H1 (cell line): Measurements from ENCODE around the gene LMNA. TPM values are rescaled to one million over a fixed set of nuclear protein-coding genes. Genes with fewer than 3 reads are reported as not detected.
"Not testable (repeated sequence)": the region's sequence is repeated elsewhere in the genome, so short reads cannot be mapped to it uniquely, and the experiment has no call there.

Source experiments
- CTCF ChIA-PET: fragments of 300-600 bp; sonication (Branson Sonifier 250); formaldehyde crosslinking; loops from one replicate; lab custom pipeline; 2021; ENCODE audit not compliant: partially characterized antibody; lab: Charles Lee
- POLR2A ChIA-PET: fragments of 300-600 bp; sonication (Branson Sonifier 250); formaldehyde crosslinking; loops from one replicate; lab custom pipeline; 2021; ENCODE audit warnings: inconsistent platforms; ENCODE audit not compliant: partially characterized antibody; lab: Charles Lee
- DNase-seq, 2 experiments: peaks; one replicate each; pipeline versions ENCODE4 v3.0.0 to v3.0.0-alpha.2; 2010 to 2022; ENCODE audit warnings: low spot score in 2 of 2, low read depth in 1 of 2, mixed read lengths in 1 of 2
- FAIRE-seq: peaks from 2 replicates; lab custom pipeline; 2011; peaks lifted over from hg19 to GRCh38; lab: Jason Lieb, UNC
- H2AFZ ChIP-seq: 2 replicates; pipeline ENCODE4 v1.8.1; 2012; ENCODE audit warnings: low read length, inconsistent platforms
- H2AK5ac ChIP-seq: 2 replicates; pipeline ENCODE4 v1.6.1; 2013; ENCODE audit warnings: low read depth, low read length
- H2BK120ac ChIP-seq: replicated peaks from 2 replicates; pipeline ENCODE3; 2013; ENCODE audit warnings: low read depth, low read length, inconsistent platforms
- H2BK12ac ChIP-seq: 2 replicates; pipeline ENCODE4 v1.6.1; 2013; ENCODE audit warnings: low read depth, low read length
- H2BK15ac ChIP-seq: 2 replicates; pipeline ENCODE4 v1.6.1; 2013; ENCODE audit warnings: low read length
- H2BK20ac ChIP-seq: 2 replicates; pipeline ENCODE4 v1.6.1; 2013; ENCODE audit warnings: low read length
- H2BK5ac ChIP-seq: 2 replicates; pipeline ENCODE4 v1.6.1; 2013; ENCODE audit warnings: low read depth, low read length
- H3K14ac ChIP-seq: 2 replicates; pipeline ENCODE4 v1.6.1; 2013; ENCODE audit warnings: inconsistent platforms; ENCODE audit not compliant: insufficient read length
- H3K18ac ChIP-seq: 2 replicates; pipeline ENCODE4 v1.6.1; 2013; ENCODE audit warnings: low read length; ENCODE audit errors: extremely low read depth
- H3K23ac ChIP-seq: 2 replicates; pipeline ENCODE4 v1.6.1; 2013; ENCODE audit warnings: inconsistent platforms; ENCODE audit not compliant: insufficient read length
- H3K23me2 ChIP-seq: 2 replicates; pipeline ENCODE4 v1.6.1; 2013; ENCODE audit warnings: low read depth, low read length
- H3K27ac ChIP-seq: 2 replicates; pipeline ENCODE4 v1.6.1; 2011; ENCODE audit warnings: low read depth, low read length, inconsistent platforms
- H3K27me3 ChIP-seq, 4 experiments: replicated peaks in 1 of 4; 1 replicate in 1 of 4; 2 replicates in 3 of 4; pipeline versions ENCODE4 v1.6.1 to v1.8.1; 2011 to 2013; ENCODE audit warnings: low read length in 3 of 4, mild to moderate bottlenecking in 3 of 4, inconsistent platforms in 2 of 4, mixed read lengths in 2 of 4, moderate library complexity in 1 of 4; ENCODE audit not compliant: control insufficient read depth in 3 of 4, insufficient read depth in 3 of 4; ENCODE audit errors: extremely low read depth in 1 of 4
- H3K36me3 ChIP-seq, 4 experiments: 2 replicates each; pipeline versions ENCODE4 v1.6.1 to v1.8.1; 2011 to 2013; ENCODE audit warnings: mild to moderate bottlenecking in 4 of 4, low read length in 3 of 4, moderate library complexity in 2 of 4, control low read depth in 1 of 4, inconsistent platforms in 1 of 4; ENCODE audit not compliant: insufficient read depth in 4 of 4, control insufficient read depth in 2 of 4
- H3K4ac ChIP-seq: replicated peaks from 2 replicates; pipeline ENCODE3; 2013; ENCODE audit warnings: low read length, low read depth, mixed read lengths, inconsistent platforms; ENCODE audit not compliant: insufficient read length
- H3K4me1 ChIP-seq, 4 experiments: replicated peaks in 1 of 4; 1 replicate in 1 of 4; 2 replicates in 3 of 4; pipeline versions ENCODE4 v1.6.1 to v1.8.1; 2011 to 2013; ENCODE audit warnings: low read length in 3 of 4, inconsistent platforms in 2 of 4, mixed read lengths in 1 of 4; ENCODE audit not compliant: insufficient read depth in 4 of 4, control insufficient read depth in 3 of 4
- H3K4me2 ChIP-seq, 2 experiments: 2 replicates each; pipeline versions ENCODE4 v1.6.1 to v1.8.1; 2011 to 2013; ENCODE audit warnings: low read depth in 2 of 2, low read length in 2 of 2, control low read depth in 1 of 2, inconsistent platforms in 1 of 2, mild to moderate bottlenecking in 1 of 2; ENCODE audit not compliant: insufficient read depth in 1 of 2
- H3K4me3 ChIP-seq, 4 experiments: fragments of 200-600, 300-600 bp in 1 of 4; sonication (generic), shearing (Covaris generic), sonication (Bioruptor Twin) in 1 of 4; 2 replicates each; pipeline versions ENCODE4 v1.5.1 to v1.8.1; 2011 to 2016; ENCODE audit warnings: low read length in 4 of 4, low read depth in 3 of 4, control low read depth in 2 of 4, inconsistent platforms in 2 of 4, mild to moderate bottlenecking in 2 of 4, mixed read lengths in 1 of 4, moderate library complexity in 1 of 4; ENCODE audit not compliant: insufficient read depth in 2 of 4; ENCODE audit errors: extremely low read depth in 1 of 4
- H3K56ac ChIP-seq: replicated peaks from 2 replicates; pipeline ENCODE3; 2013; ENCODE audit warnings: low read depth, mild to moderate bottlenecking, mixed read lengths, low read length, inconsistent platforms; ENCODE audit not compliant: insufficient read length
- H3K79me1 ChIP-seq: 2 replicates; pipeline ENCODE4 v1.6.1; 2013; ENCODE audit warnings: low read depth, low read length, control low read depth
- H3K79me2 ChIP-seq, 2 experiments: 2 replicates each; pipeline versions ENCODE4 v1.6.1 to v1.8.1; 2012 to 2013; ENCODE audit warnings: low read length in 2 of 2, mild to moderate bottlenecking in 2 of 2, inconsistent platforms in 1 of 2; ENCODE audit not compliant: insufficient read depth in 2 of 2, control insufficient read depth in 1 of 2
- H3K9ac ChIP-seq, 4 experiments: replicated peaks in 1 of 4; 1 replicate in 1 of 4; 2 replicates in 3 of 4; pipeline versions ENCODE4 v1.6.1 to v1.8.1; 2011 to 2013; ENCODE audit warnings: low read depth in 3 of 4, low read length in 3 of 4, control low read depth in 2 of 4, mild to moderate bottlenecking in 2 of 4, moderate library complexity in 2 of 4, inconsistent platforms in 1 of 4; ENCODE audit errors: extremely low read depth in 1 of 4
- H3K9me3 ChIP-seq, 2 experiments: 2 replicates each; pipeline versions ENCODE4 v1.6.1 to v1.8.1; 2012 to 2013; ENCODE audit warnings: mild to moderate bottlenecking in 2 of 2, moderate library complexity in 2 of 2, control low read depth in 1 of 2, inconsistent platforms in 1 of 2, low read depth in 1 of 2, low read length in 1 of 2, mixed read lengths in 1 of 2; ENCODE audit not compliant: insufficient read depth in 2 of 2
- H4K20me1 ChIP-seq, 2 experiments: replicated peaks in 1 of 2; 2 replicates each; pipeline versions ENCODE3 to v1.8.1; 2011 to 2013; ENCODE audit warnings: inconsistent platforms in 2 of 2, low read length in 2 of 2, mild to moderate bottlenecking in 1 of 2; ENCODE audit not compliant: insufficient read depth in 2 of 2, control insufficient read depth in 1 of 2
- H4K5ac ChIP-seq: 2 replicates; pipeline ENCODE4 v1.6.1; 2013; ENCODE audit warnings: low read length, low read depth, mixed read lengths, inconsistent platforms; ENCODE audit not compliant: insufficient read length
- H4K8ac ChIP-seq: 2 replicates; pipeline ENCODE4 v1.8.0; 2013; ENCODE audit warnings: mild to moderate bottlenecking, moderate library complexity, low read length, inconsistent platforms; ENCODE audit not compliant: insufficient read depth; ENCODE audit errors: extremely low read depth
- H4K91ac ChIP-seq: replicated peaks from 2 replicates; pipeline ENCODE3; 2013; ENCODE audit warnings: low read length, mixed read lengths, inconsistent platforms; ENCODE audit not compliant: insufficient read length
- WGBS, 2 experiments: shearing (Covaris generic) in 1 of 2; methylation state at CpG; one replicate each; pipeline versions ENCODE4 v1.1.6 to v1.1.7; 2013 to 2015; ENCODE audit warnings: low lambda C conversion rate in 2 of 2, mixed read lengths in 2 of 2, inconsistent platforms in 1 of 2, low coverage in 1 of 2, missing lambda C conversion rate in 1 of 2; ENCODE audit not compliant: insufficient replicate concordance in 2 of 2, insufficient coverage in 1 of 2, insufficient read length in 1 of 2; ENCODE audit errors: extremely low coverage in 1 of 2, missing lambda C conversion rate in 1 of 2; 5-methylcytosine and 5-hydroxymethylcytosine counted together
- polyA plus RNA-seq, 7 experiments: library from polyadenylated mRNA; depleted of rRNA in 3 of 7; stranded (reverse) in 5 of 7; unstranded in 2 of 7; fragments of >200 nt in 5 of 7; fragments of 200-250 nt in 2 of 7; gene quantifications; 1 replicate in 5 of 7; 2 replicates in 1 of 7; 4 replicates in 1 of 7; pipeline versions ENCODE4 v1.2.1 to v1.2.3, GENCODE V29; 2011 to 2013; ENCODE audit warnings: missing spikeins in 2 of 7, mixed read lengths in 2 of 7
- total RNA-seq: library from RNA; stranded (reverse); fragmentation: NEBNext Ultra II Directional; extraction: Animal tissue kit (Norgen Biotek cat#: 25700); gene quantifications from 2 replicates; pipeline ENCODE4 v1.2.1, GENCODE V29; 2021

The LMNA gene
- total and polyA plus RNA-seq, 2 of the 8 experiments (the other 6 are each of a cell fraction or from before 2014, with no cell fraction given): 25.8 to 46.8 TPM

- not testable (repeated sequence) for H3K79me2 ChIP-seq, H2BK12ac ChIP-seq, H3K9ac ChIP-seq, H3K36me3 ChIP-seq, H3K4me2 ChIP-seq, H2BK120ac ChIP-seq, H3K27ac ChIP-seq, H3K56ac ChIP-seq, H4K91ac ChIP-seq, FAIRE-seq, H3K14ac ChIP-seq, H4K5ac ChIP-seq, DNase-seq, H3K27me3 ChIP-seq, H3K23me2 ChIP-seq, H3K4me3 ChIP-seq, H2BK20ac ChIP-seq, H3K4ac ChIP-seq, H4K8ac ChIP-seq, H3K18ac ChIP-seq, H2AK5ac ChIP-seq, H2BK5ac ChIP-seq, H3K23ac ChIP-seq, H3K79me1 ChIP-seq, H2BK15ac ChIP-seq, H3K4me1 ChIP-seq, H4K20me1 ChIP-seq, H2AFZ ChIP-seq
- ChIA-PET POLR2A (interaction anchor here (1.5 kb wide), 1 partner anchor 26 kb away, joined by 5 read pairs; the partner anchor contains the start of gene PMF1), CTCF (interaction anchor here (0.6 to 1.8 kb wide), 4 partner anchors 13 to 59 kb away, joined by 3 to 4 read pairs (median 3); no protein-coding TSS in a partner anchor)
- WGBS, 2 experiments: 98% methylated on average over 2 of the region's 2 CpGs; no CpG with 5 or more reads in 1 of the 2 experiments
- peaks cover 14 to 15% of the 10 kb centered on the region in 2 experiments for H3K9me3 ChIP-seq
Measured at GRCh38 chr1:156186347-156187177, 72.1 kb downstream of the LMNA start.

Other genes starting within 250 kb of the LMNA start
- 25.3 TPM in 2 replicates for gene RIT1, start 203.4 kb upstream of the LMNA start, total RNA-seq
- gene RIT1, start 203.4 kb upstream of the LMNA start, polyA plus RNA-seq (2011; rRNA removed): 19.7 and 26.8 TPM in 2 replicates
- 53.4 and 56.6 TPM in 2 replicates for gene KHDC4, start 180.3 kb upstream of the LMNA start, total RNA-seq
- gene KHDC4, start 180.3 kb upstream of the LMNA start, polyA plus RNA-seq (2011; rRNA removed): 59.9 and 81.1 TPM in 2 replicates
- not detected in 2 replicates for gene RXFP4, start 173.1 kb upstream of the LMNA start, total RNA-seq
- gene RXFP4, start 173.1 kb upstream of the LMNA start, polyA plus RNA-seq (2011; rRNA removed): 0.09 TPM in 1 of 2 replicates, not detected in the other
- 68.3 and 80.5 TPM in 2 replicates for gene ARHGEF2, start 136.2 kb upstream of the LMNA start, total RNA-seq
- gene ARHGEF2, start 136.2 kb upstream of the LMNA start, polyA plus RNA-seq (2011; rRNA removed): 42.7 and 55.0 TPM in 2 replicates
- 190 and 196 TPM in 2 replicates for gene SSR2, start 93.8 kb upstream of the LMNA start, total RNA-seq
- 411 and 648 TPM in 2 replicates for gene SSR2, start 93.8 kb upstream of the LMNA start, polyA plus RNA-seq (2011; rRNA removed)
- 37.7 and 39.8 TPM in 2 replicates for gene UBQLN4, start 60.9 kb upstream of the LMNA start, total RNA-seq
- gene UBQLN4, start 60.9 kb upstream of the LMNA start, polyA plus RNA-seq (2011; rRNA removed): 47.8 and 52.0 TPM in 2 replicates
- gene LAMTOR2, start 59.9 kb upstream of the LMNA start, total RNA-seq: 50.5 and 54.7 TPM in 2 replicates
- 122 and 131 TPM in 2 replicates for gene LAMTOR2, start 59.9 kb upstream of the LMNA start, polyA plus RNA-seq (2011; rRNA removed)
- 34.8 and 38.5 TPM in 2 replicates for gene RAB25, start 53.6 kb upstream of the LMNA start, total RNA-seq
- 98.2 and 117 TPM in 2 replicates for gene RAB25, start 53.6 kb upstream of the LMNA start, polyA plus RNA-seq (2011; rRNA removed)
- gene MEX3A, start 32.2 kb upstream of the LMNA start, total RNA-seq: 52.4 and 54.7 TPM in 2 replicates
- 34.1 and 43.5 TPM in 2 replicates for gene MEX3A, start 32.2 kb upstream of the LMNA start, polyA plus RNA-seq (2011; rRNA removed)
- gene SEMA4A, start 38.9 kb downstream of the LMNA start, total RNA-seq: 5.9 and 7.3 TPM in 2 replicates
- 10.6 and 12.0 TPM in 2 replicates for gene SEMA4A, start 38.9 kb downstream of the LMNA start, polyA plus RNA-seq (2011; rRNA removed)
- 23.4 and 31.4 TPM in 2 replicates for gene SLC25A44, start 79.4 kb downstream of the LMNA start, total RNA-seq
- 27.0 and 32.1 TPM in 2 replicates for gene SLC25A44, start 79.4 kb downstream of the LMNA start, polyA plus RNA-seq (2011; rRNA removed)
- gene PMF1, start 98.3 kb downstream of the LMNA start, total RNA-seq: 113 and 116 TPM in 2 replicates
- 296 and 337 TPM in 2 replicates for gene PMF1, start 98.3 kb downstream of the LMNA start, polyA plus RNA-seq (2011; rRNA removed)
- gene BGLAP, start 127.5 kb downstream of the LMNA start, total RNA-seq: 0.78 and 1.2 TPM in 2 replicates
- 1.5 and 3.2 TPM in 2 replicates for gene BGLAP, start 127.5 kb downstream of the LMNA start, polyA plus RNA-seq (2011; rRNA removed)
- gene PAQR6, start 133.3 kb downstream of the LMNA start, total RNA-seq: 7.1 and 7.2 TPM in 2 replicates
- gene PAQR6, start 133.3 kb downstream of the LMNA start, polyA plus RNA-seq (2011; rRNA removed): 11.3 and 20.2 TPM in 2 replicates
- 94.7 and 98.0 TPM in 2 replicates for gene SMG5, start 168.1 kb downstream of the LMNA start, total RNA-seq
- gene SMG5, start 168.1 kb downstream of the LMNA start, polyA plus RNA-seq (2011; rRNA removed): 32.7 and 45.2 TPM in 2 replicates
- gene TMEM79, start 169.6 kb downstream of the LMNA start, total RNA-seq: 1.7 and 2.1 TPM in 2 replicates
- 2.3 and 3.9 TPM in 2 replicates for gene TMEM79, start 169.6 kb downstream of the LMNA start, polyA plus RNA-seq (2011; rRNA removed)
- gene GLMP, start 181.0 kb downstream of the LMNA start, total RNA-seq: 47.6 and 48.1 TPM in 2 replicates
- gene GLMP, start 181.0 kb downstream of the LMNA start, polyA plus RNA-seq (2011; rRNA removed): 59.5 and 69.3 TPM in 2 replicates
- gene VHLL, start 184.6 kb downstream of the LMNA start, total RNA-seq: not detected in 2 replicates
- gene VHLL, start 184.6 kb downstream of the LMNA start, polyA plus RNA-seq (2011; rRNA removed): not detected in 2 replicates
- gene CCT3, start 223.6 kb downstream of the LMNA start, total RNA-seq: 471 and 480 TPM in 2 replicates
- gene CCT3, start 223.6 kb downstream of the LMNA start, polyA plus RNA-seq (2011; rRNA removed): 321 and 431 TPM in 2 replicates
- 1.0 and 2.1 TPM in 2 replicates for gene TSACC, start 223.8 kb downstream of the LMNA start, total RNA-seq
- 3.3 and 5.0 TPM in 2 replicates for gene TSACC, start 223.8 kb downstream of the LMNA start, polyA plus RNA-seq (2011; rRNA removed)